Placental pericyte (primary cell): ENCODE measurements around the gene MAGT1. TPM values are rescaled to one million over a fixed set of nuclear protein-coding genes. Genes with fewer than 3 reads are reported as not detected.

Experiments used
- small RNA-seq: library from RNA; depleted of rRNA; stranded (forward); fragments of <200 nt; gene quantifications from one replicate; pipeline ENCODE3, GENCODE V24; 2012; ENCODE audit warnings: low replicate concordance
- total RNA-seq: library from RNA; depleted of rRNA; stranded (reverse); fragments of >200 nt; gene quantifications from 2 replicates; pipeline ENCODE4 v1.2.3, GENCODE V29; 2012

Gene MAGT1
- 107 and 297 TPM in 2 replicates for total RNA-seq

GRCh38 chrX:77894921-77895886 lies at the start of gene MAGT1:
Gene MAGT1 (minus strand): TSS chrX:77895435. CDS start chrX:77895410, 25 bp downstream.

GRCh38 chrX:77910108-77910840 lies 15.0 kb upstream of the MAGT1 start, which contains the start of gene ATP7A:
Gene ATP7A (plus strand): TSS chrX:77910693. CDS start chrX:77971642, 60,949 bp downstream.

GRCh38 chrX:77899081-77899828 lies 4.0 kb upstream of the MAGT1 start, which contains the start of gene COX7B:
Gene COX7B (plus strand): TSS chrX:77899468. CDS start chrX:77899554, 86 bp downstream.

GRCh38 chrX:77785486-77786364 lies 109.5 kb downstream of the MAGT1 start, which contains the start of gene ATRX:
Gene ATRX (minus strand): TSS chrX:77786216. CDS start chrX:77786001, 215 bp downstream.

Small RNA genes within 50 kb of the gene (small RNA-seq; reads per million reads assigned to genes)
- gene RN7SL460P (not detected), gene RNU6-854P (not detected)

Other genes starting within 250 kb of the MAGT1 start
- gene ATRX, start 109.2 kb downstream of the MAGT1 start, total RNA-seq: 37.9 and 66.7 TPM in 2 replicates
- gene COX7B, start 4.0 kb upstream of the MAGT1 start, total RNA-seq: 118 and 212 TPM in 2 replicates
- 12.0 and 20.2 TPM in 2 replicates for gene ATP7A, start 15.3 kb upstream of the MAGT1 start, total RNA-seq
- not detected in 2 replicates for gene PGAM4, start 74.2 kb upstream of the MAGT1 start, total RNA-seq
- gene PGK1, start 208.8 kb upstream of the MAGT1 start, total RNA-seq: 251 and 331 TPM in 2 replicates
- gene TAF9B, start 244.2 kb upstream of the MAGT1 start, total RNA-seq: 25.4 and 33.2 TPM in 2 replicates